ENCODE data around the gene LAYN.
A peak's percentile ranks its signal among the peaks of the same experiment; 100 is the strongest.

Gene LAYN

DNA sequence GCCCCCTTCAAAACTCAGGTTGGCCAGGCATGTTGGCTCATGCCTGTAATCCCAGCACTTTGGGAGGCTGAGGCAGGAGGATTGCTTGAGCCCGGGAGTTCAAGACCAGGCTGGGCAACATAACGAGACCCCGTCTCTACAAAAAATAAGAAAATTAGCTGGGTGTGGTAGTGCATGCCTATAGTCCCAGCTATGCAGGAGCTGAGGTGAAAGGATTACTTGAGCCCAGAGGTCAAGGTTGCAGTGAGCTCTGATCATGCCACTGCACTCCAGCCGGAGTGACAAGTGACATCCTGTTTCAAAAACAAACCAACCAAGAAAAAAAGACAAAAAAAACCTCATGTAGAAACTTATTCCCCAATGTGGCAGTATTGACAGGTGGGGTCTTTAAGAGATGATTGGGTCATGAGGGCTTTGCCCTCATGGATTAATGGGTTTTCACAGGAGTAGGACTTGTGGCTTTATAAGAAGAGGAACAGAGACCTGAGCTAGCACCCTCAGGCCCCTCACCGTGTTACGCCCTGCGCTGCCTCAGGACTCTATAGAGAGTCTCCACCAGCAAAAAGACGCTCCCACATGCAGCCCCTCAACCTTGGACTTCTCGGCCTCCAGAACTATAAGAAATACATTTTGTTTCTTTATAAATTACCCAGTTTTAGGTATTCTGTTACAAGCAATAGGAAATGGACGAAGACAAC, 22.3 kb downstream of the LAYN start:
- FAIRE-seq = no peak

GRCh38 chr11:111565114-111565720, 24.7 kb downstream of the LAYN start:
- FAIRE-seq = peak; percentile 91

- no peak for FAIRE-seq
Observed at GRCh38 chr11:111566324-111566723, 25.8 kb downstream of the LAYN start.

DNA sequence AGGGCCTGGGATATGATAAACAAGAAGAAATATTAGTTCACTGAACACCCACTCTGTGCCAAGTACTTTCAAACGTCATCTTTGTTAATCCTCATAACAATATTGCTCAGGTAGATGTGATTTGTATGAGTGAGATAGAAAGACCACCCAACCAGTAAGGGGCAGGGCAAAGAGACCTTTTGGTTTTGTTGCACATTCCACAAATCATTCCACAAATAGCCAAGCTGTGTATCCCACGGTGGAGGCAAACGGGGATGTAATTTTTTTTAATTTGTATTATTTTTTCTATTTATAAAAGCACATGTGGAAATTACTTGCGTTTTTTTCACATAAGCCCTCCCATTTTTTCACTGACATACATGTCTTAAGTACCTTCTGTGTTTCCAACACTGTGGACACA, 29.0 kb downstream of the LAYN start:
- FAIRE-seq = no peak

DNA sequence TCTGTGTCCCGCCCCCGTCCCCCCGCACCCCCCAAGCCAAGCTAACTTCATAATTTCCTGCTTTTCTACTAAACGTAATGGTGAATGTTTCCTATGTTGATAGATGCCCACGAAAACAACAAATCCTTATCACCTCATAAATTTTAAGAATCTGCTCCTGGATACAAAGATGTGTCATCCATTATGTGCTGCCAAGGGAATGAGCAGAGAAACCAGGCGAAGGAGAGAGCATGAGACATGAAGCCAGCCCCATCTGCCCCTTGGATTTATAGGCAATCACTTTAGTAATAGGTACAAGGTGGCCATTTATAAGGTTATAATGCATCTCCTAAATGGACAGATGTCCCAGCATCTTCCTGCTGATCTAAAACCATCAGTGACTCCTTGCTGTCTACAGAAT, 30.3 kb downstream of the LAYN start:
- no peak for FAIRE-seq

DNA sequence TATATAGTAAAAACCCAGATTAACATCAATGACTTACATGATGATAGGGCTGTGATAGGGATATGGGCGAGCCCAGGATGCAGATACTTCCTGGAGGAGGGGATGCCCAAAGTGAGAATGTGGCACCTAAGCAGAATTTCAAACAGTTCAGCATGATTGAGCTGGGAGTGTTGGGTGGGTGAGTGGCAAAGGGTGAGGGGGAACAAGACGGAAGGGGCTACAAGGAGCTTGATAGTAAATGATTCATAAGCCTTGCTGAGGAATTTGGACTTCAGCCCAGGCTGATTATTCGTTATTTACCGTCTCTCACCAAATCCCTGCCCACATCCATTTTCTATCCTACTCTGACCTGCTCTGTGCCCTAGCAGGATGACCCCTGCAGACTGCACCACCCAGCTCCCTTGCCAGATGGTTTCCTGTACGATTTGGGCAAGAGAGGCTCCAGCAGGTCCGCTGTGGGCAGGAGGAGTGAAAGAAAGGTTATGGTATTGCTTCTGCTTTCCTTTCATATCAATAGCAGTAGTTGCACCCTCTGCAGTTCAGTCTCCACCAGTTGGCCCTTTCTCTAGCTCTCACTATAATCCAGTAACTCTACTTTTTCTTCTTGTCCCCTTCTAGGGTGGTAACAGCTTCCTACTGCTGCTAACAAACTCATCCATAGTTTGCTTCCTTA, 31.4 kb downstream of the LAYN start:
- FAIRE-seq = no peak

DNA sequence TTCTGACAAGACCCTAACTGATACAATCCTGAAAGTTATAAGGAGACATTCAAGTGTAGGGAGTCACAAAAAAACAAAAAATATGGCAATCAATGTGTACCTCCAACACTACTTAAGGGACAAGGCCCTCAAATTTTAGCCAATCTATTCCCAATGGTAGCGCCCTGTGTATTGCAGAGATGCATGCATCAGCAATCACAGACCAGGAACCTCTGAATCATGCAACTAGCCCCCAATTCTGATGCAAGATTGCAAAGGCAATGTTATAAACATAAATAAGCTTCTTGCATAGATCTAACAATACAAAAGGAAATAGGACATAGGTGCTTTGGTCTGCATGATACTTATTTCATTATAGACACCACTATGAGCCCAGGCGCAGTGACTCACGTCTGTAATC, 32.1 kb downstream of the LAYN start:
- FAIRE-seq = no peak

- no peak for FAIRE-seq
Observed at GRCh38 chr11:111573821-111574249, 33.3 kb downstream of the LAYN start.

DNA sequence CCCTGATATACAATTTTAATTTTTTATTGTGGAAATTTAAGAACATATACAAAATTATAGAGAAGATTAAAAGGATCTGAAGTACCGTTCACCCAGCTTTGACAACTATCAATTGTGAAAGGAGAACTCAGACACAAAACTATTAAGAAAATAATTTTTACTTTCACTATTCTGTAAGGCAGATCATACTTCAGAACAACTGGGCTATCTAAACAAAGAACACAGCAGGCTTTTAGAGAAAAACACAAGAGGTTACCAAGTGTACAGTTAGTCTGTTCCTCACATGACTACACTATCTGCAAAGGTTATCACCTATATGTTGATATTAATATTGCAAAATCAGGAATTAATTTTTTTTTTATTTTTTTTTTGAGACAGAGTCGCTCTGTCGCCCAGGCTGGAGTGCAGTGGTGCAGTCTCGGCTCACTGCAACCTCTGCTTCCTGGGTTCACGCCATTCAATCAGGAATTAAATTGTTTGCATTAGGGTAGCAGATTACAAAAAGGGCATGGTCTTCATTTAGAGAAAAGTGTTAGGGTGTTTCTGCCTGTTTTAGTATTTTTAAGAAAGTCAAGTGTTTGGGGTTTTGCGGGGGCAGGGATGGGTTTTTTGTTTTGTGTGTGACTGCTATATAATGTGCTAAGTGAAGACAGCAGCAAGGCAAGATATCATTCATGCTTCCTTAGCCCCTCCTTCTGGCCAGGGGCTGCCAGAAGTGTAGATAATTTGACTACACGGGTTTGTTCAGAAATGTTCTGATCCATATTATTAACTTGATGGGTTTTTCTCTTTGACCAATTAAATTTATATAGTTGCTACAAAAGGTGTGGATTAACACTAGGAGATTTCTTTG, 34.1 kb downstream of the LAYN start:
- FAIRE-seq = no peak

GRCh38 chr11:111575740-111576139, 35.2 kb downstream of the LAYN start:
- no peak for FAIRE-seq

DNA sequence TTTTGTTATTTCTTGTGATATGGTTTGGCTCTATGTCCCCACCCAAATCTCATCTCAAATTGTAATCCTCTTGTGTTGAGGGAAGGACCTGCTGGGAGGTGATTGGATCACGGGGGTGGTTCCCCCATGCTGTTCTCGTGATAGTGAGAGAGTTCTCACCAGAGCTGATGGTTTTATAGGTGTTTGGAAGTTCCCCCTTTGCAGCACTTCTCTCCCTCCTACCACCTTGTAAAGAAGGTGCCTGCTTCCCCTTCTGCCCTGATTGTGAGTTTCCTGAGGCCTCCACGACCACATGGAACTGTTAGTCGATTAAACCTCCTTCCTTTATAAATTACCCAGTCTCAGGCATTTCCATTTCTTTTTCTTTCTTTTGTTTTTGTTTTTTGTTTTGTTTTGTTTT, 37.3 kb downstream of the LAYN start:
- FAIRE-seq = no peak

DNA sequence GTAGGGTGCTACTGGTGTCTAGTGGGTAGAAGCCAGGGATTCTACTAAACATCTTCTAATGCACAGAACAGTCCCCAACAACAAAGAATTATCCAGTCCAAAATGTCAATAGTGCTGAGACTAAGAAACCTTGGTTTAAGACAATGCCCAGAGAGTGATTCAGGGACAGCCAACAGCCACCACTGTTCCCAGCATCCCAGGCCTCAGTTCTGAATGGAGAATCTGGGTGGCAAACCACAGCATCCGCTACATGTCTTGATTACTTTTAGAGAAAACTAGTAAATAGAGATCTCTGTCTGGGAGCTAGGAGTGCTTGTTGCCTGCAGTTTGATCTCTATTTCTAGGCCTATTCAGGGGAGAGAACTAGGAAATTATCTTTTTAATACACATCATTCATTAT, 40.8 kb downstream of the LAYN start:
- no peak for FAIRE-seq

- FAIRE-seq = no peak
Observed at GRCh38 chr11:111582163-111582562, 41.6 kb downstream of the LAYN start.

- no peak for FAIRE-seq
Observed at GRCh38 chr11:111582881-111583280, 42.4 kb downstream of the LAYN start.

DNA sequence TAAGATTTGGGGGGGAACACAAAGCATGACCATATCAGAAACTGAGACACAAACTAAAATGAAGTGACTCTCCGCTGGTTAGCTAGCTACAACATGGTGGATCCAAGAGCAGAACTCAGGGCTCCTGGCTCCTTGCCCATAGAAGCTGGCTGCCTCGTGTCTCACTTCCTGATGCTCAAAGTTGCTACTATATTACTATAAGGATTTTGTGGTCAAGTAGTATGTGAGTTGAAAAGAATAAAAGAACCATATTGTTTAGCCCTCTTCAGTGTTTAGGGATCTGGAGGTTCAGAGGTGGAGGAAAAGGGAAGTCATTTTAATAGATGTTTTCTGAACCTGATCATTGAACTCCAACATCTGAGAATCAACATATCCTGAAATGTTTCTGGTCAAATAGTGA, 44.9 kb downstream of the LAYN start:
- FAIRE-seq = no peak

GRCh38 chr11:111586388-111586831, 45.9 kb downstream of the LAYN start:
- FAIRE-seq = peak; percentile 5

DNA sequence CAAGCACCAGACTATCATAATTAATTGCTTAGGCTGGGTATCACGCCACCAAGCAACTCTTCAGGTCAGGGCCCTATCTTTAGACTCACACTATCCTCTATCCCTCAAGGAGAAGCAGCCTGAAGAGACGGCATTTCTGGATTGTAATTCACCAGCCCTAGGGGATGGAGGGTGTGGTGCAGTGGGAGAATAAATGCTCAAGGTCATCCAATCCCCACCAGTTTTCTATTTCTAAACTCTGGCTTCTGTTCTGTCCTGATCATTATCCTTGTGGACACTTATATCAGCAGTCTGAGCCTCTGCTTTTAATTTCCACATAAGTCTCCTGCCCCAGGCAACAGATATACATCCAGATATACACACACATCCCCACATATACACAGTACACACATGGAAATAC, 48.6 kb downstream of the LAYN start:
- no peak for FAIRE-seq

- no peak for FAIRE-seq
Observed at GRCh38 chr11:111589886-111590499, 49.5 kb downstream of the LAYN start.

- no peak for FAIRE-seq
Observed at GRCh38 chr11:111591187-111591960, 50.9 kb downstream of the LAYN start.

GRCh38 chr11:111592491-111592890, 52.0 kb downstream of the LAYN start:
- FAIRE-seq = no peak

GRCh38 chr11:111596319-111596718, 55.8 kb downstream of the LAYN start:
- no peak for FAIRE-seq

- FAIRE-seq = no peak
Observed at GRCh38 chr11:111598148-111598547, 57.6 kb downstream of the LAYN start.

Data from TTC549 (cell line).